DND-41 (cell line): Measurements from ENCODE around the gene TBX2.

ENCODE experiments used
- ATAC-seq: fragments of 200-7000 bp; cut with Tn5 transposase; 3 replicates; pipeline ENCODE4 v1.9.1; 2021; ENCODE audit warnings: low read depth; ENCODE audit not compliant: insufficient read depth
- DNase-seq: peaks from one replicate; pipeline ENCODE4 v3.0.0-alpha.2; 2020
- H2AFZ ChIP-seq: 2 replicates; pipeline ENCODE4 v1.6.0; 2012; ENCODE audit warnings: low read depth, low read length
- H3K27ac ChIP-seq: 2 replicates; pipeline ENCODE4 v1.5.1; 2012; ENCODE audit warnings: low read length, inconsistent platforms
- H3K27me3 ChIP-seq: fragments of 200-600 bp; sonication (generic); 2 replicates; pipeline ENCODE4 v1.6.0; 2012; ENCODE audit warnings: low read length, mild to moderate bottlenecking, inconsistent platforms; ENCODE audit not compliant: insufficient read depth, poor library complexity
- H3K36me3 ChIP-seq: 2 replicates; pipeline ENCODE4 v1.5.1; 2012; ENCODE audit warnings: low read length, inconsistent platforms; ENCODE audit not compliant: insufficient read depth
- H3K4me1 ChIP-seq: 2 replicates; pipeline ENCODE4 v1.5.1; 2012; ENCODE audit warnings: mild to moderate bottlenecking, low read length; ENCODE audit not compliant: insufficient read depth
- H3K4me2 ChIP-seq: 2 replicates; pipeline ENCODE4 v1.6.0; 2012; ENCODE audit warnings: mild to moderate bottlenecking, moderate library complexity, low read length, inconsistent platforms; ENCODE audit not compliant: insufficient read depth
- H3K4me3 ChIP-seq, 2 experiments: fragments of 200-600 bp in 1 of 2; shearing (Covaris generic) in 1 of 2; 2 replicates each; pipeline ENCODE4 v1.5.1; 2012 to 2016; ENCODE audit warnings: inconsistent platforms in 2 of 2, low read length in 2 of 2, mild to moderate bottlenecking in 2 of 2, low read depth in 1 of 2, moderate library complexity in 1 of 2
- H3K79me2 ChIP-seq: 2 replicates; pipeline ENCODE4 v1.6.0; 2012; ENCODE audit warnings: low read length, inconsistent platforms; ENCODE audit not compliant: insufficient read depth
- H3K9ac ChIP-seq: 2 replicates; pipeline ENCODE4 v1.6.0; 2012; ENCODE audit warnings: low read depth, mild to moderate bottlenecking, inconsistent platforms, low read length, moderate library complexity
- H3K9me3 ChIP-seq: 2 replicates; pipeline ENCODE4 v1.5.1; 2012; ENCODE audit warnings: low read length, moderate library complexity, mild to moderate bottlenecking, inconsistent platforms; ENCODE audit not compliant: insufficient read depth, severe bottlenecking
- H4K20me1 ChIP-seq: 2 replicates; pipeline ENCODE4 v1.6.0; 2012; ENCODE audit warnings: low read length; ENCODE audit not compliant: insufficient read depth
- EZH2 ChIP-seq: IDR thresholded peaks from 3 replicates; pipeline ENCODE4 v1.6.1; 2012; ENCODE audit warnings: borderline replicate concordance, low read depth, mild to moderate bottlenecking, moderate library complexity, low read length, inconsistent platforms; ENCODE audit not compliant: severe bottlenecking
- TF ChIP-seq, protein P1 (sequence below): IDR thresholded peaks from 2 replicates; pipeline ENCODE4 v1.5.1; 2012; ENCODE audit warnings: borderline replicate concordance, low read length, moderate library complexity, mild to moderate bottlenecking; ENCODE audit not compliant: poor library complexity, severe bottlenecking; ENCODE audit errors: extremely low read depth

TBX2 gene

GRCh38 chr17:61452301-61453290 lies 53.0 kb downstream of the TBX2 start, which contains the start of gene TBX4:
TSS of gene TBX4 (plus strand) at chr17:61452422. CDS start at chr17:61456491, 4,069 bp downstream.
- no peaks in the 10 kb centered on the region for H3K9me3 ChIP-seq
- H3K79me2 ChIP-seq, result no peaks in the 10 kb centered on the region
- no peak within 1 kb of the TSS for H3K27ac ChIP-seq
- H3K9ac ChIP-seq, result no peak within 1 kb of the TSS
- no peaks in the 10 kb centered on the region for H3K27me3 ChIP-seq
- H4K20me1 ChIP-seq, result no peaks in the 10 kb centered on the region
- TF ChIP-seq, protein P1, sequence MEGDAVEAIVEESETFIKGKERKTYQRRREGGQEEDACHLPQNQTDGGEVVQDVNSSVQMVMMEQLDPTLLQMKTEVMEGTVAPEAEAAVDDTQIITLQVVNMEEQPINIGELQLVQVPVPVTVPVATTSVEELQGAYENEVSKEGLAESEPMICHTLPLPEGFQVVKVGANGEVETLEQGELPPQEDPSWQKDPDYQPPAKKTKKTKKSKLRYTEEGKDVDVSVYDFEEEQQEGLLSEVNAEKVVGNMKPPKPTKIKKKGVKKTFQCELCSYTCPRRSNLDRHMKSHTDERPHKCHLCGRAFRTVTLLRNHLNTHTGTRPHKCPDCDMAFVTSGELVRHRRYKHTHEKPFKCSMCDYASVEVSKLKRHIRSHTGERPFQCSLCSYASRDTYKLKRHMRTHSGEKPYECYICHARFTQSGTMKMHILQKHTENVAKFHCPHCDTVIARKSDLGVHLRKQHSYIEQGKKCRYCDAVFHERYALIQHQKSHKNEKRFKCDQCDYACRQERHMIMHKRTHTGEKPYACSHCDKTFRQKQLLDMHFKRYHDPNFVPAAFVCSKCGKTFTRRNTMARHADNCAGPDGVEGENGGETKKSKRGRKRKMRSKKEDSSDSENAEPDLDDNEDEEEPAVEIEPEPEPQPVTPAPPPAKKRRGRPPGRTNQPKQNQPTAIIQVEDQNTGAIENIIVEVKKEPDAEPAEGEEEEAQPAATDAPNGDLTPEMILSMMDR, result no peak
- TF ChIP-seq EZH2, result no peak
- no peak within 1 kb of the TSS for H3K4me3 ChIP-seq
- ATAC-seq (no peak), DNase-seq (no peak)
- H2AFZ ChIP-seq, result no peak within 1 kb of the TSS
- no peaks in the 10 kb centered on the region for H3K4me1 ChIP-seq
- H3K36me3 ChIP-seq, result no peaks in the 10 kb centered on the region
- no peak within 1 kb of the TSS for H3K4me2 ChIP-seq

- H3K9me3 ChIP-seq, result no peaks in the 10 kb centered on the region
- no peak for TF ChIP-seq EZH2
- H3K4me3 ChIP-seq, result no peak overlapping the region
- H3K27ac ChIP-seq, result no peak overlapping the region
- no peak overlapping the region for H3K9ac ChIP-seq
- H3K27me3 ChIP-seq, result no peaks in the 10 kb centered on the region
- no peaks in the 10 kb centered on the region for H3K79me2 ChIP-seq
- H3K4me1 ChIP-seq, result no peaks in the 10 kb centered on the region
- H3K36me3 ChIP-seq, result no peaks in the 10 kb centered on the region
- ATAC-seq (no peak), DNase-seq (no peak)
- no peak overlapping the region for H2AFZ ChIP-seq
- H4K20me1 ChIP-seq, result no peaks in the 10 kb centered on the region
- no peak overlapping the region for H3K4me2 ChIP-seq
Observed at GRCh38 chr17:61453566-61454380, 54.1 kb downstream of the TBX2 start.

DNA sequence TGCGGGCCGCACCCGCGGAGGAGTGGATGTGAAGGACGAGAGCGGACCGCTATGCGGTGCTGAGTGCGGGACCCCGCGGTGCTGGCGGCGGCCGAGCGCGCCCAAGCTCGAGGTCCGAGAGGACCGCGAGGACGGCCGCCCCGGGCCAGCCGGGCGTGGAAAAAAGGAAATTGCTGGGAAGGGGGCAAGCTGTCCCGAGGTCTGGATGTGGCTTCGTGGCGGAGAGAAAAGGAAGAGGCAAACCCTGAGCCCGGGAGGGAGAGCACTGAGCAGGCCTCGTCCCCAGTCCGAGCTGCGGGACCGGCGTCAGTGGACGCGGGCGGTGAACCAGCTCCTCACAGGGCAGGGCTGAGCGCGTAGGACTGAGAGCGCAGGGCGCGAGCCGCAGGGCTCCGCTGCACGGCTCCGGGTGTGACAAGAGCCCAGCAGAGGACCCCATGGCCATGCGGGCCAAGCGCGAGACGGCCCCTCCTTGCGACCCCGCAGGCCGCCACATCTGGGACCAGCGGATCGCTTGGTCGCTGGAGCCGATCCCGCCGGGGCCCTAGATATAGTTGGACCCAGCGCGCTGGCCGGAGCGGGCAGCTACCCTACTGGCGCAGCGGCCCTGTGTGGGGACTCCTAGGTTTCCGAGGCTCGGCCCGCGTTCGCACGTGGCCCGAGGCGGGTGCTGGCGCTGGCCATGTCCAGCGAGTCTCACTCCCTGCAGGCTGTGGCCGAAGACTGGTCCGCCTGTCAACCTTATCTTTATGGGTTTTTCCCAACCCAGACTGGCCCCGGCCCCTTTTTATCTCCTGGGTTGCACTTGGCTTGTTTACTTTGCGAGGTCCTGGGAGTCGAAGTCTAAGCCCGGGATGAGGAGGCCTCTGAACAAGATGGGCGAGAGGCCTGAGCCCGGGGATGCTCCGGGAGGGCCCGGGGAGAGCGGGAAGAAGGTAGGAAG lies 55.0 kb downstream of the TBX2 start:
- no peak overlapping the region for H2AFZ ChIP-seq
- H3K4me1 ChIP-seq, result no peaks in the 10 kb centered on the region
- no peaks in the 10 kb centered on the region for H4K20me1 ChIP-seq
- no peaks in the 10 kb centered on the region for H3K27me3 ChIP-seq
- TF ChIP-seq EZH2, result no peak
- TF ChIP-seq, protein P1, result no peak
- no peaks in the 10 kb centered on the region for H3K9me3 ChIP-seq
- DNase-seq, result no peak
- no peak overlapping the region for H3K4me2 ChIP-seq
- no peak overlapping the region for H3K9ac ChIP-seq
- H3K27ac ChIP-seq, result no peak overlapping the region
- ATAC-seq, result no peak
- no peaks in the 10 kb centered on the region for H3K79me2 ChIP-seq
- no peaks in the 10 kb centered on the region for H3K36me3 ChIP-seq
- H3K4me3 ChIP-seq, result no peak overlapping the region
